BLaER1 (cell line): ENCODE measurements around the gene NT5C1A.

Experiments used
- H3K27ac ChIP-seq: shearing (Covaris generic); formaldehyde crosslinking; 2 replicates; pipeline ENCODE4 v1.8.1; 2022
- H3K27me3 ChIP-seq: shearing (Covaris generic); formaldehyde crosslinking; 2 replicates; pipeline ENCODE4 v1.8.1; 2022
- H3K36me3 ChIP-seq: shearing (Covaris generic); formaldehyde crosslinking; 2 replicates; pipeline ENCODE4 v1.8.1; 2022
- H3K4me1 ChIP-seq: shearing (Covaris generic); formaldehyde crosslinking; 2 replicates; pipeline ENCODE4 v1.8.1; 2022
- H3K4me2 ChIP-seq: shearing (Covaris generic); formaldehyde crosslinking; 2 replicates; pipeline ENCODE4 v1.8.1; 2022
- H3K4me3 ChIP-seq: shearing (Covaris generic); formaldehyde crosslinking; 2 replicates; pipeline ENCODE4 v1.8.1; 2022
- H3K9ac ChIP-seq: shearing (Covaris generic); formaldehyde crosslinking; 2 replicates; pipeline ENCODE4 v1.8.1; 2022
- H3K9me3 ChIP-seq: shearing (Covaris generic); formaldehyde crosslinking; 2 replicates; pipeline ENCODE4 v1.8.1; 2022
- H4K20me1 ChIP-seq: shearing (Covaris generic); formaldehyde crosslinking; 2 replicates; pipeline ENCODE4 v1.8.1; 2022
- Cebpa-rat ChIP-seq: shearing (Covaris generic); IDR thresholded peaks from 2 replicates; pipeline ENCODE4 v1.8.1; 2022

Gene NT5C1A

GRCh38 chr1:39668894-39669293 lies 3.0 kb downstream of the NT5C1A start:
- Histone ChIP-seq H3K27ac (no peak overlapping the region), H3K9me3 (no peaks in the 10 kb centered on the region), H3K36me3 (no peaks in the 10 kb centered on the region), H3K27me3 (peaks cover 22% of the 10 kb centered on the region), H3K4me1 (peaks cover 24% of the 10 kb centered on the region), H3K9ac (no peak overlapping the region), H3K4me3 (no peak overlapping the region), H4K20me1 (no peaks in the 10 kb centered on the region), H3K4me2 (no peak overlapping the region)
- no peak for TF ChIP-seq Cebpa-rat

GRCh38 chr1:39668111-39668510 lies 3.8 kb downstream of the NT5C1A start:
- no peaks in the 10 kb centered on the region for H3K36me3 ChIP-seq
- H3K27ac ChIP-seq, result no peak overlapping the region
- peaks cover 22% of the 10 kb centered on the region for H3K4me1 ChIP-seq
- peaks cover 22% of the 10 kb centered on the region for H3K27me3 ChIP-seq
- TF ChIP-seq Cebpa-rat, result no peak
- H3K4me3 ChIP-seq, result no peak overlapping the region
- no peak overlapping the region for H3K9ac ChIP-seq
- H4K20me1 ChIP-seq, result no peaks in the 10 kb centered on the region
- H3K9me3 ChIP-seq, result no peaks in the 10 kb centered on the region
- no peak overlapping the region for H3K4me2 ChIP-seq

GRCh38 chr1:39666772-39667171 lies 5.1 kb downstream of the NT5C1A start:
- Histone ChIP-seq H3K9ac (no peak overlapping the region), H3K4me2 (no peak overlapping the region), H4K20me1 (no peaks in the 10 kb centered on the region), H3K36me3 (no peaks in the 10 kb centered on the region), H3K9me3 (no peaks in the 10 kb centered on the region), H3K4me1 (peaks cover 11% of the 10 kb centered on the region), H3K27ac (no peak overlapping the region), H3K27me3 (peaks cover 15% of the 10 kb centered on the region), H3K4me3 (no peak overlapping the region)
- no peak for TF ChIP-seq Cebpa-rat

GRCh38 chr1:39663559-39663958 lies 8.3 kb downstream of the NT5C1A start:
- no peaks in the 10 kb centered on the region for H3K9me3 ChIP-seq
- H4K20me1 ChIP-seq, result no peaks in the 10 kb centered on the region
- no peak overlapping the region for H3K4me2 ChIP-seq
- H3K4me1 ChIP-seq, result no peaks in the 10 kb centered on the region
- H3K4me3 ChIP-seq, result no peak overlapping the region
- no peaks in the 10 kb centered on the region for H3K36me3 ChIP-seq
- H3K9ac ChIP-seq, result no peak overlapping the region
- H3K27me3 ChIP-seq, result no peaks in the 10 kb centered on the region
- TF ChIP-seq Cebpa-rat, result no peak
- no peak overlapping the region for H3K27ac ChIP-seq

GRCh38 chr1:39662861-39663260 lies 9.0 kb downstream of the NT5C1A start:
- TF ChIP-seq Cebpa-rat, result no peak
- no peak overlapping the region for H3K4me3 ChIP-seq
- peaks cover 5% of the 10 kb centered on the region for H3K4me1 ChIP-seq
- no peaks in the 10 kb centered on the region for H3K36me3 ChIP-seq
- H4K20me1 ChIP-seq, result no peaks in the 10 kb centered on the region
- no peaks in the 10 kb centered on the region for H3K9me3 ChIP-seq
- H3K27me3 ChIP-seq, result no peaks in the 10 kb centered on the region
- H3K27ac ChIP-seq, result no peak overlapping the region
- H3K9ac ChIP-seq, result no peak overlapping the region
- H3K4me2 ChIP-seq, result no peak overlapping the region

- TF ChIP-seq Cebpa-rat, result no peak
- no peaks in the 10 kb centered on the region for H3K36me3 ChIP-seq
- H3K4me1 ChIP-seq, result peaks cover 20% of the 10 kb centered on the region
- no peaks in the 10 kb centered on the region for H4K20me1 ChIP-seq
- H3K4me2 ChIP-seq, result no peak overlapping the region
- H3K9ac ChIP-seq, result no peak overlapping the region
- no peaks in the 10 kb centered on the region for H3K9me3 ChIP-seq
- no peaks in the 10 kb centered on the region for H3K27me3 ChIP-seq
- H3K27ac ChIP-seq, result no peak overlapping the region
- H3K4me3 ChIP-seq, result no peak overlapping the region
Measured at GRCh38 chr1:39659538-39659937, 12.4 kb downstream of the NT5C1A start.

- Histone ChIP-seq H3K4me3 (no peak overlapping the region), H3K9ac (no peak overlapping the region), H3K27me3 (no peaks in the 10 kb centered on the region), H3K4me1 (peaks cover 20% of the 10 kb centered on the region), H3K36me3 (no peaks in the 10 kb centered on the region), H3K4me2 (no peak overlapping the region), H4K20me1 (no peaks in the 10 kb centered on the region), H3K27ac (no peak overlapping the region), H3K9me3 (no peaks in the 10 kb centered on the region)
- no peak for TF ChIP-seq Cebpa-rat
Measured at GRCh38 chr1:39659110-39659509, 12.8 kb downstream of the NT5C1A start.

- Histone ChIP-seq H3K4me3 (no peak overlapping the region), H3K36me3 (no peaks in the 10 kb centered on the region), H4K20me1 (no peaks in the 10 kb centered on the region), H3K9me3 (no peaks in the 10 kb centered on the region), H3K27me3 (no peaks in the 10 kb centered on the region), H3K4me1 (peaks cover 21% of the 10 kb centered on the region), H3K4me2 (peak overlapping the region; percentile 51), H3K27ac (no peak overlapping the region), H3K9ac (no peak overlapping the region; the same call in 1 of the 2 replicates)
- TF ChIP-seq Cebpa-rat, result no peak
Measured at GRCh38 chr1:39657923-39658485, 13.9 kb downstream of the NT5C1A start.

GRCh38 chr1:39657402-39657801 lies 14.5 kb downstream of the NT5C1A start:
- H3K9me3 ChIP-seq, result no peaks in the 10 kb centered on the region
- peak overlapping the region; percentile 15; the same call in 1 of the 2 replicates for H3K9ac ChIP-seq
- no peak overlapping the region for H3K4me3 ChIP-seq
- H3K27me3 ChIP-seq, result no peaks in the 10 kb centered on the region
- H3K27ac ChIP-seq, result 0 out of 2 replicates have a peak overlapping the region, but pooled peaks have one; percentile 30
- no peaks in the 10 kb centered on the region for H4K20me1 ChIP-seq
- TF ChIP-seq Cebpa-rat, result no peak
- H3K4me2 ChIP-seq, result peak overlapping the region; percentile 51
- H3K36me3 ChIP-seq, result no peaks in the 10 kb centered on the region
- H3K4me1 ChIP-seq, result peaks cover 27% of the 10 kb centered on the region

- H3K27me3 ChIP-seq, result no peaks in the 10 kb centered on the region
- no peaks in the 10 kb centered on the region for H3K36me3 ChIP-seq
- no peak overlapping the region for H3K4me3 ChIP-seq
- H3K4me2 ChIP-seq, result 0 out of 2 replicates have a peak overlapping the region, but pooled peaks have one; percentile 51
- H3K9me3 ChIP-seq, result no peaks in the 10 kb centered on the region
- H3K27ac ChIP-seq, result peak overlapping the region; percentile 30; the same call in 1 of the 2 replicates
- peaks cover 31% of the 10 kb centered on the region for H3K4me1 ChIP-seq
- TF ChIP-seq Cebpa-rat, result no peak
- H4K20me1 ChIP-seq, result no peaks in the 10 kb centered on the region
- H3K9ac ChIP-seq, result peak overlapping the region; percentile 38; the same call in 1 of the 2 replicates
Measured at GRCh38 chr1:39656391-39656790, 15.5 kb downstream of the NT5C1A start.
